Measurements from ENCODE around the gene ACTA2. TPM values are rescaled to one million over a fixed set of nuclear protein-coding genes. Genes with fewer than 3 reads are reported as not detected.

Gene ACTA2
- total RNA-seq, 1 experiment from 2014 or later = 2.4 TPM

- no peak overlapping the region for H2AFZ ChIP-seq (ENCODE audit: low read length)
- no peak overlapping the region for H3K4ac ChIP-seq (ENCODE audit: low read depth, low read length)
- H4K8ac ChIP-seq (replicated peaks; ENCODE audit: insufficient read length, low read depth, low read length) = no peak overlapping the region
- Mint-ChIP-seq H3K36me3 (ENCODE audit: insufficient read depth in 1 of 3, low read depth in 3 of 3) (no peaks in the 10 kb centered on the region), H3K4me3 (no peak overlapping the region), H3K27ac (no peak overlapping the region), H3K9me3 (no peaks in the 10 kb centered on the region), H3K4me1 (peaks cover 0 to 9% of the 10 kb centered on the region in 2 experiments; a peak in 2 of 4 replicates), H3K27me3 (ENCODE audit: low read depth) (no peaks in the 10 kb centered on the region)
- no peak for TF ChIP-seq CTCF (conservative IDR thresholded peaks at IDR 0.05)
- H3K27ac ChIP-seq (ENCODE audit: insufficient read length, low read depth, low read length) = no peak overlapping the region
- H4K20me1 ChIP-seq (ENCODE audit: control insufficient read depth, insufficient read depth, insufficient read length) = no peaks in the 10 kb centered on the region
- no peaks in the 10 kb centered on the region for H3K27me3 ChIP-seq (ENCODE audit: insufficient read depth, low read length)
- no peak overlapping the region for H4K91ac ChIP-seq (ENCODE audit: insufficient read length, low read depth, low read length)
- H3K23me2 ChIP-seq (ENCODE audit: insufficient read length, low read depth, low read length, poor library complexity, severe bottlenecking) = no peaks in the 10 kb centered on the region
- H3K9me3 ChIP-seq (ENCODE audit: control insufficient read depth, low read depth, low read length) = no peaks in the 10 kb centered on the region
- no peak for DNase-seq
- no peak overlapping the region for H3K9ac ChIP-seq (ENCODE audit: extremely low read depth, insufficient read length, low read length)
- H2BK12ac ChIP-seq (ENCODE audit: insufficient read length, low read depth, low read length) = no peak overlapping the region
- no peaks in the 10 kb centered on the region for H3K79me1 ChIP-seq (ENCODE audit: insufficient read depth, low read depth, low read length, poor library complexity, severe bottlenecking)
- H2BK5ac ChIP-seq (ENCODE audit: insufficient read length, low read length) = no peak overlapping the region
- no peak overlapping the region for H3K14ac ChIP-seq (ENCODE audit: insufficient read depth, low read length)
- no peak overlapping the region for H2BK15ac ChIP-seq (ENCODE audit: low read depth, low read length)
- H2BK120ac ChIP-seq (ENCODE audit: low read depth, low read length, poor library complexity, severe bottlenecking) = no peak overlapping the region
- H3K4me2 ChIP-seq (ENCODE audit: insufficient read depth, insufficient read length, low read length) = no peak overlapping the region
- H3K79me2 ChIP-seq (ENCODE audit: insufficient read depth, low read length) = no peaks in the 10 kb centered on the region
- no CpG with 5 or more reads among the region's 3 CpGs for WGBS (ENCODE audit: extremely low coverage, insufficient read length, low lambda C conversion rate)
- H2AK5ac ChIP-seq (ENCODE audit: insufficient read length, low read length) = no peak overlapping the region
- no peak overlapping the region for H3K23ac ChIP-seq (ENCODE audit: insufficient read length, low read depth, low read length)
- no peak overlapping the region for H2BK20ac ChIP-seq (ENCODE audit: low read depth, low read length, poor library complexity, severe bottlenecking)
- no peak overlapping the region for H4K5ac ChIP-seq (ENCODE audit: insufficient read length, low read depth, low read length)
- H3K56ac ChIP-seq (ENCODE audit: insufficient read length, low read depth, low read length) = no peak overlapping the region
- H3T11ph ChIP-seq (ENCODE audit: low read length) = no peak overlapping the region
- no peaks in the 10 kb centered on the region for H3K4me1 ChIP-seq (ENCODE audit: insufficient read depth, low read length)
- no peak overlapping the region for H3K18ac ChIP-seq (ENCODE audit: insufficient read length, low read depth, low read length)
Measured at GRCh38 chr10:88964869-88965415, 12.4 kb upstream of the ACTA2 start.
